OCI-LY7 (cell line): Measurements from ENCODE around the gene LPCAT3.

Experiments
- EZH2phosphoT487 ChIP-seq: fragments of 200-600 bp; sonication (generic); IDR thresholded peaks from 2 replicates; pipeline ENCODE4 v1.6.1; 2018; ENCODE audit warnings: low read depth, borderline replicate concordance, mild to moderate bottlenecking, mixed run types, antibody characterized with exemption, low read length, moderate library complexity, mixed read lengths
- TF ChIP-seq, protein P1 (sequence below): fragments of 200-600 bp; sonication (generic); conservative IDR thresholded peaks from 2 replicates; pipeline ENCODE4 v1.5.1; 2014; ENCODE audit warnings: mild to moderate bottlenecking, antibody characterized with exemption, low read length, moderate library complexity, mixed read lengths

DNA sequence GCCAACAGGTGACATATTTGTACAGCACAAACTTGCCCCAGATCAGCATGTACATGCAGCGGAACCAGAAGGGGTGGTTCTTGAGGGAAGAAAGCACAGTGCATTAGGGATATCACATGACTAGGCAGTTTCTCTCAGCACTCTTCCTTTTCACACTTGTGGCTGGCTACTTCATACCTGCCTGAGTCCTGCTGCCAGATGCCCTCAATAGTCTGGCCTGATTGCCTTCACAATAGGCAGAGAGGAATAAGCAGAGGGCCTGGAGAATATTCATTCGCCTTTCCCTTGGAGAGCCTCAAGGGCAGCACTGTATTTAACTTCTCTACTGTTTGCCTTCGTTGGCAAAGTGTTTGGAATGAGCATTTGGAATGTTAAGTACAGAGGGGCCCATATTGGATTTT is 39.7 kb downstream of the LPCAT3 start:
- TF ChIP-seq, protein P1, sequence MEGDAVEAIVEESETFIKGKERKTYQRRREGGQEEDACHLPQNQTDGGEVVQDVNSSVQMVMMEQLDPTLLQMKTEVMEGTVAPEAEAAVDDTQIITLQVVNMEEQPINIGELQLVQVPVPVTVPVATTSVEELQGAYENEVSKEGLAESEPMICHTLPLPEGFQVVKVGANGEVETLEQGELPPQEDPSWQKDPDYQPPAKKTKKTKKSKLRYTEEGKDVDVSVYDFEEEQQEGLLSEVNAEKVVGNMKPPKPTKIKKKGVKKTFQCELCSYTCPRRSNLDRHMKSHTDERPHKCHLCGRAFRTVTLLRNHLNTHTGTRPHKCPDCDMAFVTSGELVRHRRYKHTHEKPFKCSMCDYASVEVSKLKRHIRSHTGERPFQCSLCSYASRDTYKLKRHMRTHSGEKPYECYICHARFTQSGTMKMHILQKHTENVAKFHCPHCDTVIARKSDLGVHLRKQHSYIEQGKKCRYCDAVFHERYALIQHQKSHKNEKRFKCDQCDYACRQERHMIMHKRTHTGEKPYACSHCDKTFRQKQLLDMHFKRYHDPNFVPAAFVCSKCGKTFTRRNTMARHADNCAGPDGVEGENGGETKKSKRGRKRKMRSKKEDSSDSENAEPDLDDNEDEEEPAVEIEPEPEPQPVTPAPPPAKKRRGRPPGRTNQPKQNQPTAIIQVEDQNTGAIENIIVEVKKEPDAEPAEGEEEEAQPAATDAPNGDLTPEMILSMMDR = no peak
- TF ChIP-seq EZH2phosphoT487 = no peak
